WI38 (cell line): ENCODE results near the gene YTHDC2.
A peak's percentile ranks its signal among the peaks of the same experiment; 100 is the strongest.
"Not testable (repeated sequence)": the region's sequence is repeated elsewhere in the genome, so short reads cannot be mapped to it uniquely, and the experiment has no call there.

ENCODE experiments used
- H3K4me3 ChIP-seq: 2 replicates; pipeline ENCODE4 v1.5.1; 2011; ENCODE audit warnings: low read depth, mild to moderate bottlenecking, control low read depth, low read length
- CTCF ChIP-seq: IDR thresholded peaks from 2 replicates; pipeline ENCODE4 v1.5.1; 2012; ENCODE audit warnings: low read depth, mild to moderate bottlenecking, control low read depth, low read length

Gene YTHDC2

GRCh38 chr5:113598150-113598549, 84.7 kb downstream of the YTHDC2 start:
- H3K4me3 ChIP-seq: no peak overlapping the region

GRCh38 chr5:113598926-113599325, 85.4 kb downstream of the YTHDC2 start:
- TF ChIP-seq CTCF: no peak
- no peak overlapping the region for H3K4me3 ChIP-seq

More at GRCh38 chr5:113598150-113598549, 84.7 kb downstream of the YTHDC2 start:
- no peak for TF ChIP-seq CTCF

GRCh38 chr5:113600255-113600905, 86.9 kb downstream of the YTHDC2 start:
- TF ChIP-seq CTCF: no peak
- no peak overlapping the region for H3K4me3 ChIP-seq

- no peak overlapping the region for H3K4me3 ChIP-seq
- TF ChIP-seq CTCF: no peak
Observed at GRCh38 chr5:113601423-113601822, 87.9 kb downstream of the YTHDC2 start.

- not testable (repeated sequence) for H3K4me3 ChIP-seq
Observed at GRCh38 chr5:113603246-113603645, 89.8 kb downstream of the YTHDC2 start.

- no peak overlapping the region for H3K4me3 ChIP-seq
- peak; percentile 65 for TF ChIP-seq CTCF
Observed at GRCh38 chr5:113606298-113607134, 93.0 kb downstream of the YTHDC2 start.

- TF ChIP-seq CTCF: no peak
- H3K4me3 ChIP-seq: no peak overlapping the region
Observed at GRCh38 chr5:113607361-113607760, 93.9 kb downstream of the YTHDC2 start.
